ENCODE data around the gene CEP250. TPM values are rescaled to one million over a fixed set of nuclear protein-coding genes. Genes with fewer than 3 reads are reported as not detected.

CEP250 gene
- total RNA-seq, 1 experiment from 2014 or later = 56.6 TPM

GRCh38 chr20:35489717-35490116 lies 34.3 kb downstream of the CEP250 start:
- intact Hi-C loops (cut with micrococcal nuclease; ENCODE audit: unreplicated experiment) = no loop called here
- peaks cover 57% of the 10 kb centered on the region for H3K36me3 ChIP-seq (ENCODE audit: insufficient read depth, low read length, poor library complexity, severe bottlenecking)
- BruUV-seq (replicated peaks) = no TSS peak
- CTCF ChIA-PET = no interaction called here
- no peak for DNase-seq (ENCODE audit: low spot score)
- no peak overlapping the region for H3K4me3 ChIP-seq (ENCODE audit: low read depth, low read length, poor library complexity, severe bottlenecking)
- POLR2A ChIA-PET (ENCODE audit: low non-redundant PET) = no interaction called here
- H3K9me3 ChIP-seq (ENCODE audit: low read depth, low read length, poor library complexity, severe bottlenecking) = no peaks in the 10 kb centered on the region
- TF ChIP-seq EZH2 (IDR thresholded peaks at IDR 0.05; ENCODE audit: borderline replicate concordance, low read depth, low read length, poor library complexity, severe bottlenecking) = no peak
- no peaks in the 10 kb centered on the region for H3K27me3 ChIP-seq (replicated peaks; ENCODE audit: insufficient read depth, low read depth, low read length, poor library complexity)
- H3K4me1 ChIP-seq (ENCODE audit: insufficient read depth, low read length, poor library complexity, severe bottlenecking) = no peaks in the 10 kb centered on the region
- no peak overlapping the region for H3K27ac ChIP-seq (ENCODE audit: low read depth, low read length, poor library complexity, severe bottlenecking)

GRCh38 chr20:35490736-35491181 lies 35.4 kb downstream of the CEP250 start:
- intact Hi-C loops (cut with micrococcal nuclease; ENCODE audit: unreplicated experiment) = no loop called here
- DNase-seq (ENCODE audit: low spot score) = no peak
- peaks cover 62% of the 10 kb centered on the region for H3K36me3 ChIP-seq (ENCODE audit: insufficient read depth, low read length, poor library complexity, severe bottlenecking)
- no peaks in the 10 kb centered on the region for H3K4me1 ChIP-seq (ENCODE audit: insufficient read depth, low read length, poor library complexity, severe bottlenecking)
- no TSS peak for BruUV-seq (replicated peaks)
- no peaks in the 10 kb centered on the region for H3K9me3 ChIP-seq (ENCODE audit: low read depth, low read length, poor library complexity, severe bottlenecking)
- no peaks in the 10 kb centered on the region for H3K27me3 ChIP-seq (replicated peaks; ENCODE audit: insufficient read depth, low read depth, low read length, poor library complexity)
- no peak for TF ChIP-seq EZH2 (IDR thresholded peaks at IDR 0.05; ENCODE audit: borderline replicate concordance, low read depth, low read length, poor library complexity, severe bottlenecking)
- no peak for TF ChIP-seq CTCF (conservative IDR thresholded peaks at IDR 0.05; ENCODE audit: low read depth, low read length)
- H3K27ac ChIP-seq (ENCODE audit: low read depth, low read length, poor library complexity, severe bottlenecking) = no peak overlapping the region
- H3K4me3 ChIP-seq (ENCODE audit: low read depth, low read length, poor library complexity, severe bottlenecking) = no peak overlapping the region
- CTCF ChIA-PET = no interaction called here
- POLR2A ChIA-PET (ENCODE audit: low non-redundant PET) = no interaction called here

DNA sequence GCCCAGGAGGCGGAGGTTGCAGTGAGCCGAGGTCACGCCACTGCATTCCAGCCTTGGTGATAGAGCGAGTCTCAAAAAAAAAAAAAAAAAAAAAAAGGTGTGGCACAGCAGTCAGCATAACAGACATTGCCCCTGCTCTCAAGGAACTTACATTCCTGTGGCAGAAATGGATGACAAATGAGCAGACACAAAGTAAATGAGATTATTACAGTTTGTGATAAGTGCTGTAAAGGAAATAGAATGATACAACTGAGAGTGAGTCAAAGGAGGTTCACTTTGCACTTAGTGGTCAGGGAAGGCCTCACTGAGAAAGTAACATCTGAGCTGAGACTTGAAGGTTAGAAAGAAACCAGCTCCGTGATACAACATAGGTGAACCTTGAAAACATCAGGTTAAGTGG lies 36.4 kb downstream of the CEP250 start:
- POLR2A ChIA-PET (ENCODE audit: low non-redundant PET) = no interaction called here
- H3K27me3 ChIP-seq (replicated peaks; ENCODE audit: insufficient read depth, low read depth, low read length, poor library complexity) = no peaks in the 10 kb centered on the region
- no peak for TF ChIP-seq EZH2 (IDR thresholded peaks at IDR 0.05; ENCODE audit: borderline replicate concordance, low read depth, low read length, poor library complexity, severe bottlenecking)
- no peak for TF ChIP-seq CTCF (conservative IDR thresholded peaks at IDR 0.05; ENCODE audit: low read depth, low read length)
- H3K4me1 ChIP-seq (ENCODE audit: insufficient read depth, low read length, poor library complexity, severe bottlenecking) = no peaks in the 10 kb centered on the region
- DNase-seq (ENCODE audit: low spot score) = no peak
- CTCF ChIA-PET = no interaction called here
- peaks cover 67% of the 10 kb centered on the region for H3K36me3 ChIP-seq (ENCODE audit: insufficient read depth, low read length, poor library complexity, severe bottlenecking)
- no peak overlapping the region for H3K4me3 ChIP-seq (ENCODE audit: low read depth, low read length, poor library complexity, severe bottlenecking)
- no peaks in the 10 kb centered on the region for H3K9me3 ChIP-seq (ENCODE audit: low read depth, low read length, poor library complexity, severe bottlenecking)
- BruUV-seq (replicated peaks) = no TSS peak
- no peak overlapping the region for H3K27ac ChIP-seq (ENCODE audit: low read depth, low read length, poor library complexity, severe bottlenecking)
- intact Hi-C loops (cut with micrococcal nuclease; ENCODE audit: unreplicated experiment) = no loop called here

GRCh38 chr20:35492352-35492751 lies 37.0 kb downstream of the CEP250 start:
- no peaks in the 10 kb centered on the region for H3K27me3 ChIP-seq (replicated peaks; ENCODE audit: insufficient read depth, low read depth, low read length, poor library complexity)
- TF ChIP-seq CTCF (conservative IDR thresholded peaks at IDR 0.05; ENCODE audit: low read depth, low read length) (no peak), EZH2 (IDR thresholded peaks at IDR 0.05; ENCODE audit: borderline replicate concordance, low read depth, low read length, poor library complexity, severe bottlenecking) (no peak)
- ChIA-PET POLR2A (ENCODE audit: low non-redundant PET) (no interaction called here), CTCF (no interaction called here)
- no peak for DNase-seq (ENCODE audit: low spot score)
- no peaks in the 10 kb centered on the region for H3K4me1 ChIP-seq (ENCODE audit: insufficient read depth, low read length, poor library complexity, severe bottlenecking)
- peaks cover 69% of the 10 kb centered on the region for H3K36me3 ChIP-seq (ENCODE audit: insufficient read depth, low read length, poor library complexity, severe bottlenecking)
- no peak overlapping the region for H3K27ac ChIP-seq (ENCODE audit: low read depth, low read length, poor library complexity, severe bottlenecking)
- H3K9me3 ChIP-seq (ENCODE audit: low read depth, low read length, poor library complexity, severe bottlenecking) = no peaks in the 10 kb centered on the region
- intact Hi-C loops (cut with micrococcal nuclease; ENCODE audit: unreplicated experiment) = no loop called here
- BruUV-seq (replicated peaks) = no TSS peak
- no peak overlapping the region for H3K4me3 ChIP-seq (ENCODE audit: low read depth, low read length, poor library complexity, severe bottlenecking)

Data from A673 (cell line).